H1 (cell line): ENCODE measurements around the gene SYTL2. TPM values are rescaled to one million over a fixed set of nuclear protein-coding genes. Genes with fewer than 3 reads are reported as not detected.

ENCODE experiments used
- RXRA ChIP-seq: IDR thresholded peaks from 2 replicates; pipeline ENCODE4 v1.6.1; 2011; ENCODE audit warnings: low read depth, mild to moderate bottlenecking, low read length, moderate library complexity; ENCODE audit not compliant: insufficient read depth
- polyA plus RNA-seq, 7 experiments: library from polyadenylated mRNA; depleted of rRNA in 3 of 7; stranded (reverse) in 5 of 7; unstranded in 2 of 7; fragments of >200 nt in 5 of 7; fragments of 200-250 nt in 2 of 7; gene quantifications; 1 replicate in 5 of 7; 2 replicates in 1 of 7; 4 replicates in 1 of 7; pipeline versions ENCODE4 v1.2.1 to v1.2.3, GENCODE V29; 2011 to 2013; ENCODE audit warnings: missing spikeins in 2 of 7, mixed read lengths in 2 of 7
- total RNA-seq: library from RNA; stranded (reverse); fragmentation: NEBNext Ultra II Directional; extraction: Animal tissue kit (Norgen Biotek cat#: 25700); gene quantifications from 2 replicates; pipeline ENCODE4 v1.2.1, GENCODE V29; 2021

The SYTL2 gene
- total and polyA plus RNA-seq, 2 of the 8 experiments (the other 6 are each of a cell fraction or from before 2014, with no cell fraction given): 1.3 to 9.1 TPM

DNA sequence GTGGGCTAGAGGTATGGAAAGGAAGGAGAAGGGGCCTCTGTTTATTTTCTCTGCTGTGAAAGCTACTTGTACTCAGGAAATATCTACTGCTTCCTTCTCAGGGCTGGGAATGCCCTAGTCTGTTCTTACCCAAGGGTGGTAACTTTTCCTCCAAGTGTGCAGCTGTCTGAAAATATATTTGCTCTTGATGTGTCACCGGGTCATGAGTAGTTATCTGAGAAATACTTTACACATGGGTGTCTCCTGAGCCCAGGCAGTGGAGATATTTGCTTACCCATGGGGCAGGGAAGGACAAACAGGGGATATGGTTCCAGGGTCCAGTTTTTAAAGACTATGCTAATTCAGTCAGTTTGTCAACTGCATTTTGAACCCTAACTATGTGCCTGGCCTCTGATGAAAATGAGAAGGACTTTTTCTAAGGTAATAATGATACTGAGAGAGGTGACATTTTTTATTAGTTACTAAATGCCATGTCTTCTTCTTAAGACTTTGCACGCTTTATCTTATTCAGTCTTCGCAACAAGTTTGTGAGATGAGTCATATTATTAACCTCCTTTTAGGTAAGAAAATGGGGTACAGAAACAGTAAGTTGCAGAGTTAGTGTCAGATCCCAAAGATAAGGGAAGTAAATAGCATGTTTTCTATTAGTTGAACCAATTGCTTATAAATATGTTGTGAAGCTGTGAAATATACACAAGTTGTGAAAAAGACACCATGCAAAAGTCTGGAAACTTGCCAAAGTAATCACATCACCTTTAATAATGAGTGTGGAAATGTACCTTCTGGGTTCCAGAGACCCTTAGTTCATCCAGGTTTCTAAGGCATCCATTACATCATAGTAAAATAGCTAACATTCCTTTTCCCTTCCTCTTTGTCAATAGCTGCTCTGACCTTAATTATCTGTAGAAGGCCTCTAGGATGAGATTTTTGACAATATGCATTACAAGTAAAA lies 22.9 kb downstream of the SYTL2 start (continued):
- no peak for TF ChIP-seq RXRA
